HG03457 (cell line): ENCODE results near the gene LIN37.
A peak's percentile ranks its signal among the peaks of the same experiment; 100 is the strongest.

Source experiments
- ATAC-seq: cut with Tn5 transposase; IDR thresholded peaks from one replicate; pipeline ENCODE4 v1.9.1; 2021; ENCODE audit warnings: moderate number of reproducible peaks; ENCODE audit not compliant: unreplicated experiment

LIN37 gene

GRCh38 chr19:35751839-35752745 lies 3.7 kb downstream of the LIN37 start:
- no peak for ATAC-seq

DNA sequence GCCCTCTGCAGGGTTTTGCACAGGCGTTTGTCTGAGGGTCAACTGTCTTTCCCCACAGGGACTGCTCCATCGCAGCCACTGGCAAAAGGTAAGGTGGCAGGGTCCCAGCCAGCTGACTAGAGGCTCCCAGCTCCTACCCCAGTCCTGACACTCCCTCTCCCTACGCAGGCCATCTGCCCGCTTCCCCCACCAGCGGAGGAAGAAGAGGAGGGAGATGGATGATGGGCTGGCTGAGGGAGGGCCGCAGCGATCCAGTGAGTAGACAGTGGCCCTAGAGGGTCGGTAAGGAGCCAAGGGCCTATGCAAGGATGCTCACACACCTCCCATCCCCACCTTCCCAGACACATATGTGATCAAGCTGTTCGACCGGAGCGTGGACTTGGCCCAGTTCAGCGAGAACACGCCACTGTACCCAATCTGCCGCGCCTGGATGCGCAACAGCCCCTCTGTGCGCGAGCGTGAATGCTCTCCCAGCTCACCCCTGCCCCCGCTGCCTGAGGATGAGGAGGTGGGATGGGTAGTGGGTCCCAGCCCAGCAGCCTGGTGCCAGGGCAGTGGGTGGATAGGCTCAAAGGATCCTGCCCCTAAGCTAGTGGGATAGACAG lies 4.5 kb downstream of the LIN37 start:
- ATAC-seq, result no peak

GRCh38 chr19:35753634-35754369 lies 5.4 kb downstream of the LIN37 start:
- no peak for ATAC-seq

DNA sequence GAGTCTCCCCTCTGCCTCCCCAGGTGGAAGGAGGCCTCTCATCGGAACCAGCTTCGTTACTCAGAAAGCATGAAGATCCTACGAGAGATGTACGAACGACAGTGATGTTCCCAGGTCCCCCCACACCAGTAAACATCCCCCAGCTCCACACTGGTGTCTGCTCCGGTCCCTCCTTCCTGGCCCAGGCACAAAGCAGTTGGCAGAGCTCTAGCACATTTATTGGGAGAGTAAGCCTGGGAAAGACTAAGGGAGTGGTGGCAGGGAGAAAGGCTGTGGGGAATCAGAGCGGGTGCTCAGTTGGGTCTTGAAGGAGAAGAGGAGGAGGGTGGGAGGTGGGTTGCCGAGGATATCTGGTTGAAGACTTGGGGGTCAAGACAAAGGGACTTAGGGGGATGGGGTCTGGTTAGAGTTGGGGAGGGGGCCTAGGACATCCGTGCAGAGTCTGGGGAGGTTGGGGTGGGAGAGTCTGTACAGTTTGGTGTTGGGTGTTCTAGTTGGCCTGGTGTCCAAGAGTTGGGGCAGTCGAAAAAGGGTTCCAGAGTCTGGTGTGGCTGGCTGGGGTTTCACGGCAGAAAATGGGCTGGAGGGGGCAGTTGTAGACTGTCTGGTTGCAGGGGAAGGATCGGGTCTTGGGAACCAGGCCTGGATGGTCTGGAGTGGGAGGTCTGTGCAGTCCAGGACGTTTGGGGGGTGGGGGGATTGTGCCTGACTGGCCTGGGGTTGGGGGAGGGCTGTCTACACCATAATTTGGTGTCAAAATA lies 6.2 kb downstream of the LIN37 start:
- no peak for ATAC-seq

GRCh38 chr19:35755131-35755549 lies 6.8 kb downstream of the LIN37 start:
- ATAC-seq, result no peak

- ATAC-seq, result no peak
Observed at GRCh38 chr19:35755550-35756376, 7.4 kb downstream of the LIN37 start.

DNA sequence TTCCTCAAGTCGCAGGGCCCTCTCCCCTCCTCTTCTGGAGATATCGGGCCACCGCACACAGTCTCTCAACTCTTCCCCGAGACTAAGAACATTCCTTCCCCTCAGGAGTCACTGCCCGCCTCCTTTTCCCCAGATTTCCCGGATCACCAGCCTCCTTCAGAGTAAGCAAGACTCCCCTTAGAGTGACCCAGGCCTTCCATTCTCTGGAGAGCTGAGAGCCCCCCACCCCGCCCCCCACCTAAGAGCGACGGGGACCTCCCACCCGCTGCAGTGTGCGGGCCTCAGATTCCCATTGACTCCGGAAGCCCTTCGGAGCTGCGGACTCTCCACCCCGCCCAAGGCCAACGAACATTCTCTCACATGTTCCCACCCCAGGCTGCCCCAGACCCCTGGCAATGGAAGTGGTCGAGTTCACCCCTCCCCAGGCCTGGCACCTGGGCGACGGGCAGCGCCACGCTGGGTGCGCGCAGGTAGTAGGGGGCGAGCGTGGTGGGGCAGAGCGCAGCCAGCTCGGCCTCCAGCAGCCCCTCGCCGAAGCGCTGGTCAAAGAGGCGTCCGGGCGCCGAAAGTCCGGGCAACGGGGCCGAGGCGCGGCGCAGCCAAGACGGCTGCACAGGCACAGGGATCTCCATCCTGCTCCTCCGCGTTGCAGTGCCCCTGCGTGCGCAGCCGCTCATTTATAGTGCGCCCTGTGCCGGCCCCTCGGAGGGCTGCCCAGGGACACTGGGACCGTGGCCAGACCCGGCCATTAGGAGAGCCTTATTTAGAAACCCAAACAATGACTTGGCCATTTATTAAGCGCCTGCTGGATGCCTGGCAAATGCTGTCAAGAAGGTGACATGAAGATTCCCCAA lies 8.2 kb downstream of the LIN37 start, which contains the start of gene HSPB6:
Gene HSPB6 (minus strand): TSS at position 653 of the 854 bp plus-strand sequence. CDS start 21 bp downstream, at position 632.
- no peak for ATAC-seq

- no peak for ATAC-seq
Observed at GRCh38 chr19:35757231-35757748, 8.9 kb downstream of the LIN37 start.

- peak; percentile 79 for ATAC-seq
Observed at GRCh38 chr19:35757749-35758608, 9.6 kb downstream of the LIN37 start, which contains the start of gene PROSER3. Gene PROSER3, plus strand, starts transcription at chr19:35758176. Its CDS starts 40 bp downstream, at chr19:35758216.

GRCh38 chr19:35759697-35760096 lies 11.3 kb downstream of the LIN37 start:
- ATAC-seq, result no peak

- ATAC-seq, result no peak
Observed at GRCh38 chr19:35760711-35761349, 12.5 kb downstream of the LIN37 start.

DNA sequence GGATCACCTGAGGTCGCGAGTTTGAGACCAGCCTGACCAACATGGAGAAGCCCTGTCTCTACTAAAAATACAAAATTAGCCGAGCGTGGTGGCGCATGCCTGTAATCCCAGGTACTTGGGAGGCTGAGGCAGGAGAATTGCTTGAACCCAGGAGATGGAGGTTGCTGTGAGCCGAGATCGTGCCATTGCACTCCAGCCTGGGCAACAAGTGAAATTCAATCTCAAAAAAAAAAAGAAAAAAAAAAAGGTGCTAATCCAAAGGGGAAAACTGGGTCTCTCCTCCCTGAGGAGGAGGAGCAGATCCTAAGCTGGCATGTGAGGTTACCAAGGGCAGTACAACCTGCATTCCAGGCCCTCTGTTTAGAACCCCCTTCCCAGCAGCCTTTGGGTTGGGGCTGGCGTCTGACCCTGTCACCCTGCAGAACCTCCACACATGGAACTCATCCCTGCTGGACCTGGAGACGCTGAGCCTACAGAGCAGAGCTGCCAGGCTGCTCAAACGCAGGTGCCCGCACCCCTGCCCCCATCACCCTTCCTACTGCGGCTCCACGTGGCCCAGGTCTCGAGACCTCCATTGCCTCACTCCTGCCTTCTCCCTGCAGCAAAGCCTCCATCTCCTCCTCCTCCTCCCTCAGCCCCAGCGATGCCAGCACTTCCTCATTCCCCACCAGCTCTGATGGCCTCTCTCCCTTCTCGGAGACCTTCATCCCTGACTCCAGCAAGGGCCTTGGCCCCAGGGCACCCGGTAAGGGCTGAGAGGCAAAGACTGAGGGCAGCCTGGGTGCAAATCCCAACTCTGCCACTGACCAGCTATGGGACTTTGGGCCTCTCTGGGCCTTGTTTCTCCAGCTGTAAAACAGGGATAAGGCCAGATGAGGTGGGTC lies 16.3 kb downstream of the LIN37 start:
- ATAC-seq, result no peak

GRCh38 chr19:35766571-35767104 lies 18.3 kb downstream of the LIN37 start:
- no peak for ATAC-seq

DNA sequence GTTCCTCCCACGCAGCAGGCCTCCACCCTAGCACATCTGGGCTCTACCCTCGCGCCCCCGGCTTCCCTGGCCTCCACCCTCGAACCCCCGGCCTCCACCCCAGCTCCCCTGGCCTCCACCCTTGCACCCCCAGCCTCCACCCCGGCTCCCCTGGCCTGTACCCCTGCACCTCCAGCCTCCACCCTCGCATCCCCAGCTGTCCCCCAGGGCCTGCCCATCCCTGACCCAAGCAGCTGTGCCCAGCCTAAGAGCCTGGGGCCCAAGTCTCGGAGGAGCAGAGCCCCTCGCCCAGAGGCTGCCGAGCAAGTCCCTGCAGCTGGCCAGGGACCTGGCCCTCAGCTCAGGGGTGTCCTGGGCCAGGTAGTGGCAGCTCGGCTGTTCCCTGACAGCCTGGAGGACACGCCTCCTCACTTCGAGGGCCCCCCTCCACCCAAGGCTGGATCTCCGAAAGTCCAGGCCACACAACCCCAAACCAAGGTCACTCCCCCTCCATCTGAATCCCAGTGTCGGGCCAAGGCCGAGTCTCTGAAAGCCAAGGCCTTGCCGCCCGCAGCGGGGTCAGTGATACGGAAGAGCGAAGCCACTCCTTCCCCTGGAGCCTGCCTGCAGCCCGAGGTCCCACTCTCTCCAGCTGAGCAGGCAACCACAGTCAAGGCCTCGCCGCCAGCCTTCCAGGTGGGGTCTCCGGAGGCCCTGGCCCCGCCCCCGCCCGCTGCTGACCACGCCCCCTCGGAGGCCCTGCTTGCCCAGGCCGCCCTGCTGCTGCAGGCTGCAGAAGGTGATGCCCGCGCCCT lies 19.1 kb downstream of the LIN37 start:
- no peak for ATAC-seq

DNA sequence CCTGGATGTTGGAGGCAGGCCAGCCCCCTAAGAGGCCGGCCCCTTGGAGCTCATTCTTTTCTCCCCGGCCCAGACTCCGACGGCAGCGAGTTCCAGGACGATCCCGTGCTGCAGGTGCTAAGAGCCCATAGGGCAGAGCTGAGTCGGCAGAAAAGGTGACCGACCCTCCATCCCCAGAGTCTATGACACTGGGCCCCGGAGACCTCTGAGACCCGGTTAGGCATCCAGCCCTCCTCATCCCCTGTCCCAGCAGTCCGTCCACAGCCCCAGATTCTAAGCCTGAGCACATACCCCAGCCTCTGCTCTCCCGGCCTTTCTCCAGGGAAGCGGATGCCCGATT lies 19.7 kb downstream of the LIN37 start:
- ATAC-seq, result no peak
